Neutrophil (primary cell): Measurements from ENCODE around the gene ITLN1.
"Not testable (repeated sequence)": the region's sequence is repeated elsewhere in the genome, so short reads cannot be mapped to it uniquely, and the experiment has no call there.

Source experiments
- H3K27ac ChIP-seq: fragments of 200-600 bp; sonication (generic); 2 replicates; pipeline ENCODE4 v1.5.1; 2016; ENCODE audit warnings: mild to moderate bottlenecking, moderate library complexity
- H3K27me3 ChIP-seq: fragments of 200-600 bp; sonication (generic); 2 replicates; pipeline ENCODE4 v1.6.0; 2016; ENCODE audit warnings: mild to moderate bottlenecking
- H3K36me3 ChIP-seq: fragments of 200-600 bp; sonication (generic); 2 replicates; pipeline ENCODE4 v1.5.1; 2017
- H3K4me1 ChIP-seq, 2 experiments: fragments of 200-600 bp in 1 of 2; sonication (generic) in 1 of 2; 1 replicate in 1 of 2; 2 replicates in 1 of 2; pipeline versions ENCODE4 v1.5.1 to v1.6.1; 2013 to 2016; ENCODE audit warnings: low read depth in 1 of 2, low read length in 1 of 2, mild to moderate bottlenecking in 1 of 2, moderate library complexity in 1 of 2; ENCODE audit not compliant: control insufficient read depth in 1 of 2, insufficient read depth in 1 of 2
- H3K4me3 ChIP-seq, 2 experiments: fragments of 200-600 bp in 1 of 2; sonication (generic) in 1 of 2; 1 replicate in 1 of 2; 2 replicates in 1 of 2; pipeline ENCODE4 v1.5.1; 2013 to 2016; ENCODE audit warnings: low read depth in 1 of 2, low read length in 1 of 2, mild to moderate bottlenecking in 1 of 2, moderate library complexity in 1 of 2
- H3K9me3 ChIP-seq: fragments of 200-600 bp; sonication (generic); 2 replicates; pipeline ENCODE4 v1.5.1; 2016
- CTCF ChIP-seq: fragments of 200-600 bp; sonication (generic); IDR thresholded peaks from 2 replicates; pipeline ENCODE4 v1.5.1; 2016; ENCODE audit warnings: antibody characterized with exemption

Gene ITLN1

DNA sequence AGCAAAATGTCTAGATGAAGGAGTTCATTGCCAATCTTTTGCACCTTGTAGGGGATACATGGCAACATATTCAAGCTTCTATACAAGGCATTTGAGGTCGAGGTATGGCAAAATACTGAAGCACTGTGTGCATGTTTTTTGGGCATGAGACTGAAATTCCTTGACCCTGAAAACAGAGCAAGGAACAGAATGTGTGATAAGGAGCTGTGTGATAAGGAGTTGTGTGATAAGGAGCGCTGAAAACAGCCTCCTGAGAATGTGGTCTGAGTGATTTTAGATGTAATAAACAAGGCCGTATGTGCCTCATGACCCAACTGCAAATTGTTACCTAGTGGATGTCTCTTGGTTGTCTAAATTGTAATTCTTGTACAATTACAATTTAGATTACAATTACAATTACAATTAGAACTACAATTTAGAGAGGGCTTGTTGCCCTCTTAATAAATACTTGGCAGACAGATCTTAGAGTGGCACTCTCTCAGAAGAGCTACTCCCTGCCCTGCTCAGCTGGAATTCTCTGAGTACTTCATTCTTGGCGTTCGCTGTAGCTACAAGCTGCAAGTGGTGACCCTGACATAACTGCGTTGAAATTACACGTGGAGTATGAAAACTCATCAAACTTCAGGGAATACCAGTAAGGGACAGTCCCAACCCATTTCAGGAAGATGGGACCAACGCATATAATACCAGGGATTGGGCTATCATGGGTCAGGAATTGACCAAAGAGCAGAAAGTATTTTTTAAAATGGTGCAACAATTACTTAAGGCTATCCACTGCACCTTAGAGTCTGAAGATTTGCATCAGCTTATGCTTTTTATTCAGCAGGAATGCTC lies 20.0 kb upstream of the ITLN1 start:
- no peak for TF ChIP-seq CTCF

GRCh38 chr1:160902251-160902650 lies 17.3 kb upstream of the ITLN1 start:
- H3K9me3 ChIP-seq, H3K4me3 ChIP-seq, H3K27ac ChIP-seq, H3K4me1 ChIP-seq, H3K27me3 ChIP-seq, H3K36me3 ChIP-seq: not testable (repeated sequence)

More for the DNA sequence above, 20.0 kb upstream of the ITLN1 start:
- Histone ChIP-seq H3K27ac (no peak overlapping the region), H3K4me1 (no peaks in the 10 kb centered on the region), H3K9me3 (no peaks in the 10 kb centered on the region), H3K4me3 (no peak overlapping the region), H3K27me3 (no peaks in the 10 kb centered on the region), H3K36me3 (no peaks in the 10 kb centered on the region)

DNA sequence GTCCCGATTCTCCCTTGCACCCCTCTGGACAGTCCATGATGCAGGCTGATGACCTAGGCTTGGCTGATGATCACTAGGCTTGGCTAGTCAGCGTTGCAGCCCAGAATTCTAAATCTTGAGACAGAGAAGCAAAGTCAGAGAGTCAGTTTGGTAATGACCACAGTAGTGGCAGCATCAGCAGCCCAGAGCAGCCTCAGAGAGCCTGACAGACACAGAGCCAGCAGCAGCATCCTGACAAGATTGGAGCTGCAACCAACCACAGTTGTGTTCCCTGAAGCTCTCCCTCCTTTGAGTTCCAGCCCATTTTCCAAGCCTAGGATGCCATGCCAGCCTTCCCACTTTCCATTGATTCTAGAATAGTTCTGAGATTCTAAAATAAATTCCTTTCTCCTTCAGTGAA lies 16.8 kb upstream of the ITLN1 start:
- no peaks in the 10 kb centered on the region for H3K4me1 ChIP-seq
- H3K27me3 ChIP-seq = no peaks in the 10 kb centered on the region
- no peak for TF ChIP-seq CTCF
- H3K4me3 ChIP-seq = no peak overlapping the region
- H3K9me3 ChIP-seq = no peaks in the 10 kb centered on the region
- no peaks in the 10 kb centered on the region for H3K36me3 ChIP-seq
- H3K27ac ChIP-seq = no peak overlapping the region

DNA sequence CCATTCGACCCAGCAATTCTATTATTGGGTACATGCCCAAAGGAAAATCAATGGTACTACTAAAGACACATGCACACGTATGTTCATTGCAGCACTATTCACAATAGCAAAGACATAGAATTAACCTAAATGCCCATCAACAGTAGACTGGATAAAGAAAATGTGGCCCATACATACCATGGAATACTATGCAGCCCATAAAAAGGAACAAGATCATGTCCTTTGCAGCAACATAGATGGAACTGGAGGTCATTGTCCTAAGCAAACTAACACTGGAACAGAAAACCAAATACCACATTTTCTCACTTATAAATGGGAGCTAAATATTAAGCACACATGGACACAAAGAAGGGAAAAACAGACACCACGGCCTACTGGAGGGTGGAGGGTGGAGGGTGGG lies 15.7 kb upstream of the ITLN1 start:
- H3K4me1 ChIP-seq, H3K9me3 ChIP-seq, H3K4me3 ChIP-seq, H3K27me3 ChIP-seq, H3K36me3 ChIP-seq, H3K27ac ChIP-seq: not testable (repeated sequence)

GRCh38 chr1:160894368-160895135 lies 9.6 kb upstream of the ITLN1 start:
- not testable (repeated sequence) for H3K36me3 ChIP-seq, H3K4me3 ChIP-seq, H3K4me1 ChIP-seq, H3K27me3 ChIP-seq, H3K9me3 ChIP-seq, H3K27ac ChIP-seq

- Histone ChIP-seq H3K4me3 (no peak overlapping the region), H3K36me3 (no peaks in the 10 kb centered on the region), H3K4me1 (no peaks in the 10 kb centered on the region), H3K27me3 (no peaks in the 10 kb centered on the region), H3K9me3 (no peaks in the 10 kb centered on the region), H3K27ac (no peak overlapping the region)
- no peak for TF ChIP-seq CTCF
These were observed 6.5 kb upstream of the ITLN1 start for GRCh38 chr1:160891474-160891873.

DNA sequence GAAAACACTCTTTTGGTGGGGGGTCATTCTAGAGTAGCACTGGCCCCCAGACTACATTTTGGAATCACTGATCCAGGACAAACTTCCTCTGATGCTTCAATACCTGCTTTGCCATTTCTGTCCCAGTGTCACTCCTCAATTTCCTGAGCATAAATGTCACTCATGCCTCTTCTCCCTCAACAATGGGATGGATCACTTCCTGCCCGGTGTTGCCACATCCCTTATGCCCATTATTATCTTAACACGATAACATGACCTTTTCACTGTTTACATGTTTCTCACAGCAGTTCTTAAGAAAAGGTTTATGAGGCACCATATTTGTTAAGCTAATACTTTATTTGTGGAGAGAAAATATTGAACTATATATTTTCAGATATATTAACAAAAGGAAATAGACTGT lies 3.9 kb upstream of the ITLN1 start:
- Histone ChIP-seq H3K9me3 (no peaks in the 10 kb centered on the region), H3K27ac (no peak overlapping the region), H3K4me1 (peaks cover 10 to 11% of the 10 kb centered on the region in 2 experiments), H3K4me3 (no peak overlapping the region), H3K36me3 (no peaks in the 10 kb centered on the region), H3K27me3 (no peaks in the 10 kb centered on the region)
- no peak for TF ChIP-seq CTCF
